Mesendoderm (in vitro differentiated cells): ENCODE measurements around the gene GNG7.
A peak's percentile ranks its signal among the peaks of the same experiment; 100 is the strongest.
"Not testable (repeated sequence)": the region's sequence is repeated elsewhere in the genome, so short reads cannot be mapped to it uniquely, and the experiment has no call there.

Experiments used
- DNase-seq: peaks from one replicate; pipeline ENCODE4 v3.0.0; 2013
- H2AK5ac ChIP-seq: 2 replicates; pipeline ENCODE4 v1.6.1; 2013; ENCODE audit warnings: low read length, inconsistent platforms
- H2BK120ac ChIP-seq: 2 replicates; pipeline ENCODE4 v1.6.1; 2013; ENCODE audit warnings: low read depth, mild to moderate bottlenecking, low read length, moderate library complexity, mixed read lengths
- H2BK15ac ChIP-seq: replicated peaks from 2 replicates; pipeline ENCODE4 v1.6.1; 2013; ENCODE audit warnings: low read depth, mild to moderate bottlenecking, moderate library complexity
- H2BK5ac ChIP-seq: 2 replicates; pipeline ENCODE4 v1.6.1; 2013; ENCODE audit warnings: low read length, inconsistent platforms
- H3K18ac ChIP-seq: 2 replicates; pipeline ENCODE4 v1.6.1; 2013; ENCODE audit warnings: mild to moderate bottlenecking, low read length, mixed read lengths
- H3K23ac ChIP-seq: one replicate; pipeline ENCODE4 v1.6.1; 2013; ENCODE audit warnings: low read length
- H3K27ac ChIP-seq: 2 replicates; pipeline ENCODE4 v1.5.1; 2013; ENCODE audit warnings: low read depth, mild to moderate bottlenecking, inconsistent platforms, low read length, moderate library complexity
- H3K27me3 ChIP-seq: 2 replicates; pipeline ENCODE4 v1.6.1; 2013; ENCODE audit warnings: low read length, control low read depth, mild to moderate bottlenecking, inconsistent platforms; ENCODE audit not compliant: insufficient read depth, poor library complexity
- H3K36me3 ChIP-seq: 2 replicates; pipeline ENCODE4 v1.6.1; 2013; ENCODE audit warnings: low read length, inconsistent platforms; ENCODE audit not compliant: control insufficient read depth, insufficient read depth
- H3K4ac ChIP-seq: one replicate; pipeline ENCODE4 v1.6.1; 2013; ENCODE audit warnings: low read depth, mild to moderate bottlenecking, low read length, moderate library complexity
- H3K4me1 ChIP-seq: 2 replicates; pipeline ENCODE4 v1.6.1; 2013; ENCODE audit warnings: low read depth, low read length, inconsistent platforms; ENCODE audit not compliant: control insufficient read depth
- H3K4me2 ChIP-seq: 2 replicates; pipeline ENCODE4 v1.6.1; 2013; ENCODE audit warnings: low read length
- H3K4me3 ChIP-seq: 2 replicates; pipeline ENCODE4 v1.5.1; 2013; ENCODE audit warnings: mild to moderate bottlenecking, low read length
- H3K56ac ChIP-seq: one replicate; pipeline ENCODE4 v1.6.1; 2013; ENCODE audit warnings: low read length
- H3K79me1 ChIP-seq: 2 replicates; pipeline ENCODE4 v1.6.1; 2013; ENCODE audit warnings: low read length, inconsistent platforms
- H3K79me2 ChIP-seq: 2 replicates; pipeline ENCODE4 v1.6.1; 2013; ENCODE audit warnings: mild to moderate bottlenecking, low read length; ENCODE audit not compliant: control insufficient read depth, insufficient read depth
- H3K9ac ChIP-seq: 2 replicates; pipeline ENCODE4 v1.6.1; 2013; ENCODE audit warnings: low read length, inconsistent platforms
- H4K5ac ChIP-seq: one replicate; pipeline ENCODE4 v1.6.1; 2013; ENCODE audit warnings: low read length
- H4K8ac ChIP-seq: one replicate; pipeline ENCODE4 v1.6.1; 2013; ENCODE audit warnings: low read depth, mild to moderate bottlenecking, control low read depth, low read length, moderate library complexity
- WGBS: extraction: QIAGEN DNeasy Blood & Tissue Kit; methylation state at CpG from one replicate; pipeline ENCODE4 v1.1.7; 2013; ENCODE audit warnings: low lambda C conversion rate, missing lambda C conversion rate; ENCODE audit not compliant: insufficient coverage; ENCODE audit errors: extremely low coverage; 5-methylcytosine and 5-hydroxymethylcytosine counted together

GNG7 gene

DNA sequence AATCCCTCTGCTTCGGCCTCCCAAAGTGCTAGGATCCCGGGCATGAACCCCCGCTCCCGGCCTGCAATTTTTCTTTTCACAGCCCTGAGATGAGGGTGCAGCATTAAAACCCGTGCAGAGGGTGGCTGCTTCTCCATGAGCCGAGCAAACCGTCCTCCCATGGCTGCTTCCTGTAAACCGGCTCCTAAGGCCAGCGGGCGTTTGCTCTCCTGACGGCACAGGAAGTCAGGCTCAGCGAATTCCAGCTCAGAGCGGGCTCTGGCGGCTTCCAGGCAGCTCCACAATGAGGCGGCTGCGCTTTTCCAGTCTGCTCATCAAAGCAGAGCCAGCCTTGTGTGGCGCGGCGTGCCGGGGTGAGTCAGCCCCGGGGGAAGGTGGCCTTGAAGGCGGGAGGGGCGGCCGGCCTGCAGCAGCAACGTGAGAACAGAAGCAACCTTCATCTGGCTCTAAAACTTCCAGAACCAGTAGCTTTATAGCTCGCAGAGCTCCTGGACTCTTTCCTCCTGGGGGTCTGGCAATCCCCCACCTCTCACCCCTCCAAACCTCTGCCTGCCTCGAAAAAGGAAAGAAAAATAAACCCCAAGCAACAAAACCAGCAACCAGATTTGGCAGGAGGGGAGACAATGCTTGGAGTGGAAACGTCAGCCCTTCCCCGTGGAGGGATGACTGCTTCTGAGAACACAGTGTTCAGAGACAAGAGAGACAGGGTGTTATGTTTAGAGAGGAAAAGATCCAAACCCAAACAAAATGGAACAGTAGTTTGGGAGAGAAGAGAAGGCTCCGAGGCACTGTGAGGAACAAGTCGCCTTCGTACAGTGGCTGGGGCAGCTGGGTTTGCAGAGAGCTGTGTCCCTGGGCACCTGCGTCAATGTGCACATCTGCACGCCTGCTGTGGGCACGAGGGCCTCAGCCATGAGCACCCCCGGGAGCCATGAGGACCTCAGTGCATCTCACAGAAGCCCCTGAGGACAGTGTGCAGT is 158.7 kb downstream of the GNG7 start:
- H3K4me2 ChIP-seq, result no peak overlapping the region
- WGBS, result no CpG with 5 or more reads among the region's 36 CpGs
- H4K8ac ChIP-seq, result peak overlapping the region; percentile 91
- no peaks in the 10 kb centered on the region for H3K36me3 ChIP-seq
- no peak overlapping the region for H2AK5ac ChIP-seq
- peak overlapping the region; percentile 98 for H3K27ac ChIP-seq
- peak overlapping the region; percentile 94 for H3K4ac ChIP-seq
- peak overlapping the region; percentile 73 for H2BK5ac ChIP-seq
- no peaks in the 10 kb centered on the region for H3K79me1 ChIP-seq
- H3K23ac ChIP-seq, result no peak overlapping the region
- peak; percentile 99 for DNase-seq
- H3K27me3 ChIP-seq, result no peaks in the 10 kb centered on the region
- no peaks in the 10 kb centered on the region for H3K79me2 ChIP-seq
- peak overlapping the region; percentile 35 for H4K5ac ChIP-seq
- no peak overlapping the region for H3K4me3 ChIP-seq
- H3K4me1 ChIP-seq, result peaks cover 2% of the 10 kb centered on the region
- H2BK120ac ChIP-seq, result peak overlapping the region; percentile 90
- H2BK15ac ChIP-seq, result no peak overlapping the region
- H3K9ac ChIP-seq, result peak overlapping the region; percentile 48
- H3K18ac ChIP-seq, result peak overlapping the region; percentile 97
- peak overlapping the region; percentile 78 for H3K56ac ChIP-seq

DNA sequence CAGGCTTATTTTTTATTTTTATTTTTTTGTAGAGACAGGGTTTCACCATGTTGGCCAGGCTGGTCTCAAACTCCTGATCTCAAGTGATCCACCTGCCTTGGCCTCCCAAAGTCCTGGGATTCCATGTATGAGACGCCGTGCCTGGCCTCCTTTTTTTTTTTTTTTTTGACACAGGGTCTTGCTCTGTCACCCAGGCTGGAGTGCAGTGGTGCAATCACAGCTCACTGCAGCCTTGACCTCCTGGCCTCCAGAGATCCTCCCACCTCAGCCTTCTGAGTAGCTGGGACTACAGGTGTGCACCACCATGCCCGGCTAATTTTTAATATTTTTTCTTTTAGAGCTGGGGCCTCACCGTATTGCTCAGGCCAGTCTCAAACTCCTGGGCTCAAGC is 159.4 kb downstream of the GNG7 start:
- not testable (repeated sequence) for H3K4me3 ChIP-seq, DNase-seq, H3K4me2 ChIP-seq, H3K23ac ChIP-seq, H4K5ac ChIP-seq, H3K36me3 ChIP-seq, H3K79me2 ChIP-seq, H2AK5ac ChIP-seq, H2BK15ac ChIP-seq, H3K27me3 ChIP-seq, H3K4me1 ChIP-seq, H3K79me1 ChIP-seq
- WGBS, result no CpG with 5 or more reads among the region's 4 CpGs
- H3K4ac ChIP-seq, result peak overlapping the region; percentile 94
- peak overlapping the region; percentile 73 for H2BK5ac ChIP-seq
- peak overlapping the region; percentile 98 for H3K27ac ChIP-seq
- peak overlapping the region; percentile 90 for H2BK120ac ChIP-seq
- H3K56ac ChIP-seq, result peak overlapping the region; percentile 49
- H3K18ac ChIP-seq, result peak overlapping the region; percentile 97
- peak overlapping the region; percentile 48 for H3K9ac ChIP-seq
- H4K8ac ChIP-seq, result peak overlapping the region; percentile 91

- Histone ChIP-seq H3K27me3 (no peaks in the 10 kb centered on the region), H3K18ac (peak overlapping the region; percentile 2), H3K27ac (peak overlapping the region; percentile 68), H3K36me3 (no peaks in the 10 kb centered on the region), H4K5ac (no peak overlapping the region), H2AK5ac (peak overlapping the region; percentile 79), H3K79me2 (no peaks in the 10 kb centered on the region), H3K9ac (no peak overlapping the region), H3K79me1 (no peaks in the 10 kb centered on the region), H3K23ac (no peak overlapping the region), H3K4me1 (peaks cover 2% of the 10 kb centered on the region), H2BK5ac (peak overlapping the region; percentile 87), H2BK120ac (no peak overlapping the region), H3K56ac (peak overlapping the region; percentile 61), H3K4me3 (no peak overlapping the region), H2BK15ac (no peak overlapping the region), H4K8ac (no peak overlapping the region), H3K4ac (peak overlapping the region; percentile 94), H3K4me2 (no peak overlapping the region)
- peak; percentile 70 for DNase-seq
- WGBS, result no CpG with 5 or more reads among the region's 22 CpGs
Measured at GRCh38 chr19:2542341-2543069, 160.0 kb downstream of the GNG7 start.

DNA sequence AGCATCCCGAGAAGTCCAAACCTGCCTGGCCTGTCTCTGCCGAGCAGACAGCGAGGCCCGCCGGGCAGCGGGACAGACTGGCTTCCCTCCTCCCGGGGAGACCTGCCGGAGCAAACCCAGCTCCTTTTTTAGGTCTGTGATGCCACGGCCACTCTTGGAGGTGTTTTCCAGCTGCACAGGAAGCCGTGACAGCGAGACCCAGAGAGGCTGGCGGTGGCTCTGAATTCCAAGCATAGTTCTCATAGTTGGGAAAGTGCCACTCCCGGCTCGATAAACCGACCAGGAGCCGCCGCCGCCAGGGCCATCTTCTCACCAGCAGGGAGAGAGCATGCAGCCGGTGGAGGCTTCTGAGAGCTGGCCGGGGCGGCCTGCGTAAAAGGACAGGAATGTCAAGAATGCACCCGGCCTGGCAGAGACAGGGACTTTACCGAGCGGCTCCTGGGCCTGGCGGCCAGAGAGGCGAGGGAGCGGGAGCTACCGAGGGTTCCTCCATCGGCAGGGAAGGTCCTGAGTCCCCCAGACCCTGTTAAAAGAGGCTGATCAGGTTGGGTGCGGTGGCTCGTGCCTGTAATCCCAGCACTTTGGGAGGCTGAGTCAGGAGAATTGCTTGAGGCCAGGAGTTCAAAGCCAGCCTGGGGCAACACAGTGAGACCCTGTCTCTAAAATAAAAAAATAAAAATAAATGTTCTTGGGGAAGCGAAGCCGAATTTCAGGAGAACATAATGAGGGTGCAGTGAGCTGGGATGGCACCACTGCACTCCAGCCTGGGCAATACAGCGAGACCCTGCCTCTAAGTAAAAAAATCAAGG is 161.6 kb downstream of the GNG7 start:
- no peak overlapping the region for H2AK5ac ChIP-seq
- H3K56ac ChIP-seq, result peak overlapping the region; percentile 81
- no peaks in the 10 kb centered on the region for H3K79me1 ChIP-seq
- no CpG with 5 or more reads among the region's 35 CpGs for WGBS
- H3K27ac ChIP-seq, result peak overlapping the region; percentile 97
- DNase-seq, result peak; percentile 100
- peak overlapping the region; percentile 98 for H3K4ac ChIP-seq
- no peak overlapping the region for H3K23ac ChIP-seq
- H2BK15ac ChIP-seq, result peak overlapping the region; percentile 48
- no peak overlapping the region for H4K5ac ChIP-seq
- H3K4me1 ChIP-seq, result peaks cover 2% of the 10 kb centered on the region
- H3K27me3 ChIP-seq, result no peaks in the 10 kb centered on the region
- H4K8ac ChIP-seq, result peak overlapping the region; percentile 68
- peak overlapping the region; percentile 23 for H3K9ac ChIP-seq
- peak overlapping the region; percentile 62 for H2BK5ac ChIP-seq
- H2BK120ac ChIP-seq, result peak overlapping the region; percentile 100
- H3K79me2 ChIP-seq, result no peaks in the 10 kb centered on the region
- peak overlapping the region; percentile 99 for H3K18ac ChIP-seq
- peak overlapping the region; percentile 33 for H3K4me2 ChIP-seq
- H3K4me3 ChIP-seq, result no peak overlapping the region
- no peaks in the 10 kb centered on the region for H3K36me3 ChIP-seq

- peak overlapping the region; percentile 98 for H3K4ac ChIP-seq
- WGBS, result no CpG with 5 or more reads among the region's 12 CpGs
Measured at GRCh38 chr19:2540251-2540645, 162.2 kb downstream of the GNG7 start.

More at GRCh38 chr19:2540251-2540645, 162.2 kb downstream of the GNG7 start:
- no peaks in the 10 kb centered on the region for H3K79me2 ChIP-seq
- H2AK5ac ChIP-seq, result no peak overlapping the region
- DNase-seq, result no peak
- H3K36me3 ChIP-seq, result no peaks in the 10 kb centered on the region
- peaks cover 2% of the 10 kb centered on the region for H3K4me1 ChIP-seq
- peak overlapping the region; percentile 23 for H3K9ac ChIP-seq
- H4K5ac ChIP-seq, result no peak overlapping the region
- no peak overlapping the region for H3K4me3 ChIP-seq
- H2BK5ac ChIP-seq, result peak overlapping the region; percentile 62
- H3K4me2 ChIP-seq, result no peak overlapping the region
- peak overlapping the region; percentile 100 for H2BK120ac ChIP-seq
- no peak overlapping the region for H3K23ac ChIP-seq
- no peaks in the 10 kb centered on the region for H3K79me1 ChIP-seq
- peak overlapping the region; percentile 48 for H2BK15ac ChIP-seq
- peak overlapping the region; percentile 81 for H3K56ac ChIP-seq
- H3K27ac ChIP-seq, result peak overlapping the region; percentile 97
- peak overlapping the region; percentile 99 for H3K18ac ChIP-seq
- H3K27me3 ChIP-seq, result no peaks in the 10 kb centered on the region
- H4K8ac ChIP-seq, result no peak overlapping the region
